GM19025 (cell line): ENCODE measurements around the gene KCNIP1.
"Not testable (repeated sequence)": the region's sequence is repeated elsewhere in the genome, so short reads cannot be mapped to it uniquely, and the experiment has no call there.

Source experiments
- ATAC-seq: cut with Tn5 transposase; IDR thresholded peaks from one replicate; pipeline ENCODE4 v1.9.1; 2021; ENCODE audit warnings: mild to moderate bottlenecking, low read depth, moderate library complexity; ENCODE audit not compliant: unreplicated experiment

Gene KCNIP1

DNA sequence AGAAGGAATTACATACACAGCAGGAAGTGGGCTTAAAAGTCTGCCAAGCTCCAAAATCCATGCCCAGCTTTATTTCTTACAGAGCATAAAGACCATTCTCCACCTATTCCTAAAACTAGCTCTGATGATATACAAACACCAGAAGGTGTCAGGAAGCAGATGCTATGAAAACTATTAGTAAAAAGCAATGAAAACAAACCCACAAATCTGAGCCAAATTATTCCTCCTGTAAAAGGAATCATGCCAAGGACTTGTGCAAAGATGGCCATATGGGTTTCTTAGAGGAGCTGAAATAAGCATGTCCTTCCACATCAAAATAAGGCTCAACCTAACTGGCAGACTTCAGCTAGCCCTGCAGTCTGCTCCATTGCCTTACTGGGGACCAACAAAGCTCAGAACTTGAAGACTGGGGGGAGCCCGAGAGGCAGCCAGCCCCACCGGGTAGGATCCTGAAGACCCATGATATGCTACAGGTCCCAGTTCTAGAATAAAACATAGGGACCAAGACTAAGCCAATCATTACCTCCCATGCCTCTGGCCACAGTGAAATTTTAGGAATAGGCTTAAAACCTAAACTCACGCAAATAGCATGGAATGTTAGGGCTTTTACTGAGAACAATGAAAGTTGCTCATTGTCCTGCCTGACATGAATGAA is 236.9 kb downstream of the KCNIP1 start:
- no peak for ATAC-seq

DNA sequence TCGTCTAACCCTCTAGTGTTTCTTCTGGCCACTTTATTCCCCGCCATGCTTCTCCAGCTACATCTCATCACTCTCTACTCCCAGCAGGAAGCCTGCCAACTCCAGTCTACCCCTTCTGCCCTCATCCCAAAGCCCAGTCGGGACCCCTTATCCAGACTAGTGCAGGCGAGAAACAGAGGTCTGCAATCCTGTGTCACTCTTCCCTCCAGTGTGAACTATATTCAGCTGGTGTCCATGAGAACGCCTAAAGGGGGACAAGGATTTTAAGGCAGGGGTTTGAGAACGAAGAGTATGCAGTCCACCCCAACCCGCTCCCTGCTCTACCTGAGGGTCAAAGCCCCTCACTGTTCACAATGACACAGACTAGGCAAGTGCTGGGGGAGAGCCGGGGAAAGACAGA is 238.0 kb downstream of the KCNIP1 start:
- no peak for ATAC-seq

DNA sequence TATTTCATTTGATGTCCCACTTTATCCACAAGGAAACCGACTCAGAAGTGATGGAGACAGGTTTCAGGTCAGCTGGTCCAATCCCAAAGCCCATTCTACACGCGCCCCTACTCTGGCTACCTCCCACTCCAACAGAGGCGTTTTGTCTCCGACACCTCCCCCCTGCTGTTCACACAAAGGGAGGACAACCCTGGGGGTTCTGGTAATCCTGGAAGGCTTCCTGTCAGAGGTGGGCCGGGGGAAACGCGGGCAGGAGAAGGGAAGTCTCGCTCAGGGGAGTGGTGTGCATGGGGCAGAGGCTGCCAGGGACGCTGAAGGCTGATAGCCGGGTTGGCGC is 240.0 kb downstream of the KCNIP1 start:
- no peak for ATAC-seq

DNA sequence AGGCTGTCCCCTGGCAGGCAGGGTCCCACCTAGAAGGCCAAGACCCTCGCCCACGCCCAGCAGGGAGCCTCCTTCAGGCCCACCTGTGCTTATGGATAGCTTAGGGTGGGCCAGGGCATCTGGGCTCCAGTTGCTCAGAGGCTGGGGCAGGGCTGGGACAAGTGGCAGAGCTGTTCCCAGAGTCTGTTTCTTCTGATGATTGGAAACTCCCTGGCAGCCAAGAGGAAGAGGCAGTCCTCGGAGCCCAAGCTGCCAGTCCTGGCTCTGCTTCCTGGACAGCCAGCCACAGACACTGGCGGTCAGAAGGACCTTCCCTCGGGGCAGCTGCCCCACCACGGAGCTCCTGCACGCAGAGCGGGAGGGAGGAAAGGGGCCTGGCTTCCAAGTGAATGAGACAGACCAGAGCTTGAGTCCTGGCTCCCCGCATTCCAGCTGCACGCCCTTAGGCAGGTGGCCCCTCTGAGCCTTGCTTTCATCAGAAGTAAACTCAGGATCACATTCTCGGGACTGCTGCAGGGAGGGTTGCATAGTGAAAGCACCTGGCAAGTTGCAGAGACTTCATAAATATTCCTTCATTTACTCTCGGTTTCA is 241.8 kb downstream of the KCNIP1 start:
- no peak for ATAC-seq

DNA sequence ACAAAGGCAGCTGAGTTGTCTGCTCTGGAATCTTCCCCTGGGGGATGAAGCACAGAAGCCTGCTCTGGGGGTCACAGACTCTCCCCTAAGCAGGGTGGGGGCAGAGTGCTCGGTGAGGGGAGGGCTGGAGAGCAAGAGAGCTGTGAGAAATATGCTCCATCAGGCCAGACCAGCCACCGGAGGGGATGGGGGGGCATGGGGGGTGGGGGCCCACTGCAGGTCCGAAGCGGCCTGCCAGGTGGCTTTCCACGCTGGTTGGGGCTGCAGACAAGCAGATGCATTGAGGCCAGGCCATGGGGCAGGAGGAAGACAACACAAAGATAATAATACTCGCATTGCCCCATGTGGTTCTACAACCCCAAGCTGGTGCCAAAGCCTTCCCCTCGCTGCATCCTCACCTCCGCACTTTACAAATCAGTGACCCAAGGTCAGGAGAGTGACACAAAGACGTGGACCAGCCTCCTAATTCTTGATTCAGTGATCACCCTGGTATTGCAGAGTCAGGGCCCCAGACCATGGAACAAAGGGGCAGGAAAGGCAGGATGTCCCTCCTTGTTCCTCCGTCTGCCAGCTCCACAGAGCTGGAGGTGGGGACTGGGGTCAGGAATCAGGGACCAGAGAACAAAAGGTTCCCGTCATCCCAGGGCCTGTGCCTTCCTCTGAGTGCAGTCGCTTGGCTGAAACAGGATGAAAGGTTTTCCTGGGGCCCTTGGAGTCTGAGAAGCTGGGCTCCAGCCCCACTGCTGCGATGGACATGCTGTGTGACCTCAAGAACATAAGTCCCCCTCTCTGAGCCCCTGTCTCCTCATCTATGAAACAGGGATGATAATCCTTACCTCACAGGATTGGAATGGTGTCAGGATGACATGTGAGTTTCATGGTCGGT is 242.5 kb downstream of the KCNIP1 start:
- ATAC-seq: no peak

DNA sequence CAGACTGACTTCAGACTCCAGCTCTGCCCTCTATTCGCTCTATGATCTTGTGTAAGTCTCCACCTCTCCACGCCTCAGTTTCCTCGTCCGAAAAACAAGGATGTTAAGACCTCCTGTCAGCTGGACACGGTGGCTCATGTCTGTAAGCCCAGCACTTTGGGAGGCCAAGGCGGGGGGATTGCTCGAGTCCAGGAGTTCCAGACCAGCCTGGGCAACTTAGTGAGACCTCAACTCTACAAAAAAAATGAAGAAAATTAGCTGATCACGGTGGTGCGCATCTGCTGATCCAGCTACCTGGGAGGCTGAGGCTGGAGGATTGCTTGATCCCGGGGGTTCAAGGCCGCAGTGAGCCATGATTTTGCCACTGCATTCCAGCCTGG is 243.1 kb downstream of the KCNIP1 start:
- no peak for ATAC-seq

DNA sequence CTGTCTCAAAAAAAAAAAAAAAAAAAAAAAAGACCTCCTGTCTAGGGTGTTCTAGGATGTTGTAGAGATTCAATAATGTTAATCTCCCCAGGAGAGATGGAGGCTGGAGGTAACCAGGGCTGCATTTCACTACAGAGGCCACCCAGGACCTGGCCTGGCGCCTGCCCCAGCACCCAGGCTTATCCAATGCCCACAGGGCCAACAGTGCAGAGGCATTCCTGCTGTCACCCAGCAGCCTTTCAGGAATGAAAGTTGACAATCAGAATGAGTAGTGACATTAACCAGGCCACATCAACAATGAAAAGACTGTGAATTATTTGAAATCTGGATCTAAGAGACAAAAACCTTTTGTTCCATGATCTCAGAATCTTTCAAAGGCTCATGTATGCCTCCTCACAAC is 243.5 kb downstream of the KCNIP1 start:
- ATAC-seq: no peak

DNA sequence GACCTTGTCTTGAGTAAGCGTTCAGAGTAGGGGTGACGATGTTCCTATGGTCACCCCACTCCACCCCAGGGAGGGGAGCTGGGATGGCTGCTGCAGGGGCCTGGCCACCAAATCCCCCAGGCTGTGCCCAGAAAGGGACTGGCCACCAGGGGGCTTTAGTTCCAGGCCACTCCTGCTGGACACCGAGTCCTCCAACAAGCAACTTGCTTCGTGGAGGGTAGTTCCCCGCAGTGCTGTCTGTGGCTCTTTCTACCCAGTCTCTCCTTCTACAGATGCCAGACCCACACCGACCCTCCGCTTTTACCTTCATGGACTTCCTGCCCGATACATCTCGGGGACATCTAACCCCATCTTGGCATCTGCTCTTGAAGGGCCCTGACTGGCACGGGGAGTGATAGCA is 244.0 kb downstream of the KCNIP1 start:
- no peak for ATAC-seq

DNA sequence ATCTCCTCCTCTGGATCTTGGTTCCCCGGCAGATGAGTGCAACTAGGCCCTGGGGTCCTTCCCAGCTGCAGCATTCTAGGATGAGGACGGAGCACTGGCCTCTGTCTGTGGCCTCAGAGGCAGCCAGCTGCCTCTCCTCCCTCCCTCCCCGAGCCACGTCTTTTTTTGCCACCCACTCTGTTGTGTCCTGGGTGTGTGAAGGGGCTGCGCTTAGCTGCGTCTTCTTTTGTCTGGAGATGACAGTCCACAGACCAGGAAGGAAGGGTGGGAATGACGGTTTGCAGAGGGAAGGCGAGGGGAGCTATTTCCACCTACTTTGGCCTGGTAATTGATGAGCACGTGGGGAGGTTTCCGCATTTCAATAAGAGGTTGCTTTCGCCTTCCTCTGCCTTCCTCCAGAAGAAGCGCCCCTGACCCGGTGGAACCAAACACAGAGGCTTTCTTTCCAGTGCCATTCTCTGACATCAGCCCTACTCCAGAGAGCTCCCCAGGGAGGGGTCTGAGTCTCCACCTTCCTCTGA is 245.2 kb downstream of the KCNIP1 start:
- no peak for ATAC-seq

DNA sequence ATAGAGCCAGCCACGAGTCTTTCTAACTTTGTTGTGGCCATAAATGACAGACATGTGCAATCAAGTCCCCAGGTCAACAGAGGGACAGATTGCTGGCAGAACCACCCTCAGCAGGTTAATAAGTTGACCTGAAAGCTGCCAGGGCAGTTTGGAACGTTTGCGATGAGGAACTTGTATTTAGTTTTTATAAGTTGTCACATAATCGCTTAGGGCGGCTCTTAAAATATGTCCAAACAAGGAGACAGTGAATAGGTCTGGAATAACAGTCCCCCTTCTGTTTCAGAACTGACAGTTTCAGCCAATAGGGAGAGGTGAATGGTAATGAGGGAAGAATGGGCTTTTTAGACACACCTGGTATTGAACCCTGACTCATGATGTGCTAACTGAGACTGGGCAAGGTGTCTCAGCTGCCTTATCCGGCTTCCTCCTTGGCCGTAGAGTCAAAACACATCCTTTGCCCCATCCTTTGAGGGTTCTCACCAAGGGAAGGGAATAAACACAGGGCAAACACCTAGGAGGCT is 246.2 kb downstream of the KCNIP1 start:
- no peak for ATAC-seq

DNA sequence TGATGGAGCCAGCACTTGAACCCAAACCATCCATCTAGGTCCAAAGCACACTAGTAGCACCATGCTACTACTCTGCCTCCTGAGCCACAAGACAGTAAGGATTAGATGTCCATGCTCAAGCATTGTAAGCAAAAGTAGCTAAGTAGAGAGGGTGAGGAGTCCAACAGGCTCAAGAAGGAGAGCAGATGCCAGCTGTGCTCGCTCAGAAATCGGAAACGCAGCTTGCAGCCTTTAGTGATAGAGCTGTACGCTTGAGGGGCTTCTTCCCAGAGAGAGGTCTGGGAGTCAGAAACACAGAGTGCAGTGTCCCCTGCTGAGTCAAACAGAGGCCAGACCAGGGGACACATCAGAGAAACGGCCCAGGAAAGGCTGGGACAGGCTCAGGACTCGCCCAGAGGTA is 247.0 kb downstream of the KCNIP1 start:
- ATAC-seq: no peak

DNA sequence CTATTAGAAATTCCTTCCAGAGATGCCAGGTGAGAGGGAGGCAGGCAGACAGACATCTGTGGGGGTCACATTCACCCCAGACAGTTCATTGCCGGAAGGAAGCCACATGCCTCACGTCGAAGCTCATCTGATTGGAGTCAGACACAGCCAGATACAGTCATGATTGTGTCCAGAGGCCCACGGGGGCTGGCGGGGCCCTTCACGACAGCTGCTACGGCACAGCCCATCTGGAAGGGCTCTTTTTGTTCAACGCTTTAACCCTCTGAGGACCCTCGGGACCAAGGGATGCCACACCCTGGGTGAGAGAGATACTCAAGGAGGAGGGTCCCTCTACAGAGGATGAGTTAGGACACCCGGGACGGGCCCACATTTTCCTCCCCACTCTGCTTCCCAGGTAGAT is 247.8 kb downstream of the KCNIP1 start:
- no peak for ATAC-seq

DNA sequence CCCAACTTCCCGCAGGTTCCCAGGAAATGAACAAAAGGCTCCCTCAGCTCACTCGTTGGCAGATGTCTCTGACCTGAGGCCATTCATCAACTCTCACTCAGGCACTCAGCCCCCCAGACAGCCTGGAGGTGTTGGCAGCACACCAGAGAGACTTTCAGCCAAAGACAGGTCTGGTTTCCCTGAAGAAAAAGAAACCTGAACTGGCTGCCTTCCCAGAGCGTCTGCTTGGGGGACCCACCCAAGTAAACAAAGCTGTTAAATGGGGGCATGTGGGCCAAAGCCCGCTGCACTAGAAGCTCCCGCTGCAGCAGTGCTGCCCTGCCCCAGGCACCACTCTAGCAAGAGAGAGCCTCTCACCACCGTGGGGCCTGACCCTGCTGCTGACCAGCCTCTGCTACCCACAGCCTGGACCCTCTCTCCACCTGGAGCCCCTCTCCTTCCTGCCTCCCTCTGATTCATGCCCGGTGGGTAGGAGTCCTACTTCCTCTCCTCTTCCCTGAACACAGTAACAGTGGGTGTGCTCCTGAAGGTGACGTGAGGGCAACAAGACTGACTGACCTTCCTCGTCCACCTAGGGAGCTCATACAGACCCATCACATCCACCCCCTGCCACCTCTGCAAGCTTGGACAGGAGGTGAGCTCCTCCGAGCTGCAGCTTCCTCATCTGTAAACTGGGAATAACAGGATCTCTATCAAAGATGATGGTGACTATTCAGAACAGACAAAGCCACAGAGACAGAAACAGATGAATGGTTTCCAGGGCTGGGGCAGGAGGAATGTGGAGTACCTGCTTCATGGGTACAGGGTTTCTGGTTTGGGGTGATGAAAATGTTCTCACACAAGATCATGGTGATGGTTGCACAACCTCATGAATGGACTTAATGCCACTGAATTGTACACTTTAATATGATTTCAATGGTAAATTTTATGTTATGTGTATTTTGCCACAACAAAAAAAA is 248.7 kb downstream of the KCNIP1 start:
- ATAC-seq: no peak

DNA sequence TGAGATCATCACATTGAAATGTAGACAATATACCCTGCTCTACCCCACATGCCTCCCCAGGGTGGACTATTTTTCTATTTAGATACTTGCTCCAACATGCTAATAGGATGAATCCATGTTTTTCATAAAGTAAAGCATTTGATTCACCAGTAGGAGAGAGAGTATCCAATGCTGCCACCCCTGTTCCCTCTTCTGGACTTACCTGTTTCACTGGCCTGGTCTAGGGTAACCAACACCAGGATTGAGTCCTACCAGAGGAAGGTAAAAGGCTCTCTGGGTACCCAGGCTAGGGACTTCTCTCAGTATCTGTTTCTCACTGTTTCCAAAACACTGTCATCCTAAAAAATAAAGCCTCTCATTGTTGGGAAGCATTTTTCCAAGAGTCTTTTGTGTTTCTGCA is 249.5 kb downstream of the KCNIP1 start:
- ATAC-seq: no peak

DNA sequence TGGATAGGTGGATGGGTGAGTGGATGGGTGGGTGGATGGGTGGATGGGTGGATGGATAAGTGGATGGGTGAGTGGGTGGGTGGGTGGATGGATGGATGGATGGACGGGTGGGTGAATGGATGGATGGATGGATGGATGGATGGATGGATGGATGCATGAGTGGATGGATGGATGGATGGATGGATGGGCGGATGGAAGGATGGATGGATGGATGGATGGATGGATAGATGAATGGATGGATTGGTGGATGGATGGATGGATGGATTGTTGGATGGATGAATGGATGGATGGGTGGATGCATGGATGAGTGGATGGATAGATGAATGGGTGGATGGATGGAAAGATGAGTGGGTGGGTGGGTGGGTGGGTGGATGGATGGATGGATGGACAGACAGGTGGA is 250.7 kb downstream of the KCNIP1 start:
- not testable (repeated sequence) for ATAC-seq

DNA sequence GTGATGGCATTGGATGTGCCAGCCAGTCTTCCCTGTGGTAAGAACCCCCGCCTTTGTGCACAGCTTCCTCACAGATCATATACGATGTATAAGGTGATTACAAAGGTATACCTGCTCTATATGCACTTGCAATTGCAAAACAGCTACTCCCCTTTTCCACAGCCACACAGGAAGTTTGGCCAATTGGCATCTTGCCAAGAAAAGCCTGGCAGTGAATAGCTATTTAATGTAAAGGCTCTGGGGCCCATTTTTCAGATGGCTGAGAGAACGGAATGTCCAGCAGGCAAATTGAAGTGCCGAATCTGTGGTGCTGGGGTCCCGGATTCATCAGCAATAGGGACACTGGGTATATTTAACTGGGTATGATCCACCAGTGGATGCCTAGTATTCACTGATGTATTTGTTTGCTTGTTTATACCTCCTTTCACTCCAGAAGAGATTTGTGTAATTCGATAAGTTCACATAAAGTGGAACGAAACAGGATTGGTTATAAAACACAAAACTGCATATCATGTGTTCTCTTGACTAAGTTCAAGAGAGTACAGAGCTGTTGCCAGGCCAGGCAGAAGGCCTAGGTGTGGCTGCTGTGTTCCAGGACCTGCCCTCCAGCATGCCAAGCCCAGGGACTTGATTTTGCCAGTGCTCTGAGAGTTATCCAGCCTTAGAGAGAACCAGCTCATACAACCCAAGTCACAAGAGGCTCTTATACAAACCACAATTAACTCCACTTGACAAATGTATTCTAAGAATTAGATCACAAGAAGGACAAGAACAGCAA is 252.0 kb downstream of the KCNIP1 start:
- no peak for ATAC-seq

DNA sequence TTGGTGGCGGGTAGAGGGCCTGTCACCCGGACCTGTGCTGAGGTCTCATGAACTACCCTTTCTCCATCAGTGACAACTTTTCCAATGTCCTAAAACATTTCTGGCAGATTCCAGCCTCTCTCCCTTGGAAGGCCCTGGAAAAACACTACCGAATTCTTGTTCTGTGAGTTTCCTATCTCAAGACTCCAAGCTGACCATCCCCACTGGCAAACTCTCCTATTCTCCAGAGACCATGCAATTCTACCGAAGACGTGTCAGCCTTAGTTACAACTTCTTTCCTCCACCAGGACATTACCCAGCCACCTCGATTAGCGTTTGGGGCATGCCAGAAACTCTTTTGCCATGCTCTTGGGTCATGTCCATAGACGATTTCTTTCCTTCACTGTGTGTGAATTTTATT is 252.9 kb downstream of the KCNIP1 start:
- no peak for ATAC-seq

DNA sequence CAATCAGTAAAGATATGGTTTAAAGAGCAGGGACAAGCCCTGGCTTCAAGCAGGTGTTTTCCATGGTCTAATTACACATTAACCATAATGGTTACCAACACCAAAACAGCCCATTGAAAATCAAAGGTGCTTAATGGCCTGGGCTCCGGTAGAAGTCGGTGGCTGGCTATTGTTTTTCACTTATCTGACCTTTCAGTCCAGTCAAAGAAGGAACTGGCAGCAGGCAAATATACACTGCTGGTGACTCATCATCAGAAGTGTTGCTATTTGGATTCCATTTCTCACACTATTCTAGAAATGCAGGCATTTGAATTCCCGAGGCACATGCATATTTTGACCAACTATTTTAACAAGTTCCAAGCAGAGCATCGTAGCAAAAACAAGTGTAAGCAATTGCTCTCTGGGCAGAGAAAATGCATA is 253.4 kb downstream of the KCNIP1 start:
- peak; percentile 86 for ATAC-seq

DNA sequence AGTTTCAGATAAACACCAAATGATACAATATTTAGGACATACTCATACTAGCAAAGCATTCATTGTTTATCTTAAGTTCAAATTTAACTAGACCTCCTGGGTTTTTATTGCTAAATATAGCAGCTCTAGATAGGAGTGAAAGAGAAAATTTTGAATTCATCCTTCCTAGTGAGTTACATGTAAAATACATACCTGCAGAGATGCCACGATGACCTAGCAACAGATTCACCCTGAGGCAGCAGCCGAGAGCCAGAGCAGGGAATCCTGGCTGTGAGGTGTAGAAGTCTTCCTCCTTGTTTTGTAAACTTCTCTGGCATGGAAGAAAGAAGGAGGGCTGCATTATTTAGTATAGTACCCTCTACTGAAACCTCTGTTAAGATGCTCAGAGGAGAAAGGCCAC is 253.8 kb downstream of the KCNIP1 start:
- ATAC-seq: no peak

DNA sequence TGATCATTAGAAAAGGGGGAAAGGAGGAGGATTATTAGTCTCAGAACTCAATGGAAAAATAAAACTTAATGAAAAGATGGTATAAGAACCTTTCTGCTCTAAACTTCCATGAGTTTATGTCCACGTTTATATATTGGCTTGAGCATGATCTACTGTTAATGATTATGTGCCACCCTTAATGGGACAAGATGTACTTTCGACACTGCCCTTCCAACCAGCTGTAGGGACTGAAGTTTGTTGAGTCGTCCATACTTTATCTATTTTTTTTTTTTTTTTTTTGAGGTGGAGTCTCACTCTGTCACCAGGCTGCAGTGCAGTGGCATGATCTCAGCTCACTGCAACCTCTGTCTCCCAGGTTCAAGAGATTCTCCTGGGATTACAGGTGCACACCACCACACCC is 254.7 kb downstream of the KCNIP1 start:
- ATAC-seq: no peak
